Stimulated activated naive CD8-positive, alpha-beta T cell treated with anti-CD3 and anti-CD28 coated beads, Interleukin-15, amount 100 ng/mL, for 72 hours (primary cell): ENCODE results near the gene PARVB.

ENCODE experiments used
- ATAC-seq: fragments of 150-1000 bp; cut with Tn5 transposase; 2 replicates; pipeline ENCODE4 v1.10.0; 2021; ENCODE audit warnings: mild to moderate bottlenecking, moderate library complexity
- DNase-seq, 2 donors: peaks; one replicate each; pipeline ENCODE4 v3.0.0; 2021 to 2022
- H3K27ac Mint-ChIP-seq, 2 donors: one replicate each; pipeline ENCODE4 v1.8.0; 2022; ENCODE audit warnings: mild to moderate bottlenecking in 2 of 2, mixed read lengths in 2 of 2, moderate library complexity in 2 of 2
- H3K27me3 Mint-ChIP-seq: one replicate; pipeline ENCODE4 v1.8.0; 2022; ENCODE audit warnings: mixed read lengths
- H3K4me1 Mint-ChIP-seq: one replicate; pipeline ENCODE4 v1.8.0; 2022; ENCODE audit warnings: mild to moderate bottlenecking, mixed read lengths
- H3K4me3 Mint-ChIP-seq, 2 donors: one replicate each; pipeline ENCODE4 v1.8.0; 2022; ENCODE audit warnings: mild to moderate bottlenecking in 2 of 2, mixed read lengths in 2 of 2, moderate library complexity in 1 of 2
- H3K9me3 Mint-ChIP-seq, 2 donors: one replicate each; pipeline ENCODE4 v1.8.0; 2022; ENCODE audit warnings: mixed read lengths in 2 of 2

The PARVB gene

DNA sequence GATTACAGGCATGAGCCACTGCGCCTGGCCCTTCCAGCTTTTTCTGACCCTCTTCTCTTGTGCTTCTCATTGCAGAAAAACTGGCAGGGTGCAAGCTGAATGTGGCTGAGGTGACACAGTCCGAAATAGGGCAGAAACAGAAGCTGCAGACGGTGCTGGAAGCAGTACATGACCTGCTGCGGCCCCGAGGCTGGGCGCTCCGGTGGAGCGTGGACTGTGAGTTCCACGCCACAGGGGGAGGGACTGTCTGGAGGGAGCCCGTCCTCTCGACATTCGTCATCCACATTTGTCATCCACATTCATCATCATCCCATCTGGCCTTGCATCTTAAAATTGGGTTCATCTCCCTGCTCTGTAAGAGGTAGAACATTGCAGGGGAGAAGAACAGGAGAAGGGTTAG lies 107.3 kb downstream of the PARVB start:
- Mint-ChIP-seq H3K27ac (peak overlapping the region in 1 of 2 donors; percentile 54), H3K9me3 (peaks cover 13 to 21% of the 10 kb centered on the region in 2 donors), H3K4me1 (no peaks in the 10 kb centered on the region), H3K27me3 (no peaks in the 10 kb centered on the region), H3K4me3 (no peak overlapping the region)
- ATAC-seq (no peak), DNase-seq (no peak)

DNA sequence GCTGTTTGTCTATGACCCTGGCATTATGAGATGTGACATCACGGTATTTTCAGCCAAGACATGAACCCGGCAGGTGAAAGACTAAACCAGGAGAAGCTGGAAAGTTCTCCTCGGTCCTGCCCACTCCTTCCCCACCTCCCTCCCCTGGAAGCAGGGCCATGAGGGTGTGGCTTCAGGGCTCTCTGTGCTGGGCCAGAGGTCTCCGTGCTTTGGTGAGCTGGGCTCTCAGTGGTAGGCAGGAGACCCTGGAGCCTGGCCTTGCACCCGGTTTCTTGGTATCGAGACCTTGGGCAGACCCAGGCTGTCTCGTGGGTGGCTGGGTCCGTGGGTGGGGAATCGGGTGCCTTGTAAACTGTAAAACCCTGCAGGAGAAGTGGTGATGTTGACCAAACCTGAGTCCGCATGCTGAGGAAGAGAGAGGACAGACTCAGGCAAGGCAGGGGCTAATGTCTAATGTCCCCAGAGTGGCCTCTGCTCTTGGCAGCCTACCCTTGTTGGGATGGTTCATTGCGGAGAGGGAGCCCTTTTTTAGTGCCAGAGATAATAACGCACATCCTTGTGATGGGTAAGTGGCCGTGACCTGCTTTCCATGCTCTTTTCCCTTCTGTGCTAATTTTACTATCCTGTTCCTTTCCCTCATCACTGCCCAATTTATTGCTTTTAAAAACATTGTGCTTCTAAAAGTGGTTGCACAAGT lies 108.0 kb downstream of the PARVB start:
- DNase-seq (no peak), ATAC-seq (no peak)
- Mint-ChIP-seq H3K27ac (no peak overlapping the region), H3K9me3 (peaks cover 18 to 27% of the 10 kb centered on the region in 2 donors), H3K27me3 (no peaks in the 10 kb centered on the region), H3K4me1 (no peaks in the 10 kb centered on the region), H3K4me3 (no peak overlapping the region)

DNA sequence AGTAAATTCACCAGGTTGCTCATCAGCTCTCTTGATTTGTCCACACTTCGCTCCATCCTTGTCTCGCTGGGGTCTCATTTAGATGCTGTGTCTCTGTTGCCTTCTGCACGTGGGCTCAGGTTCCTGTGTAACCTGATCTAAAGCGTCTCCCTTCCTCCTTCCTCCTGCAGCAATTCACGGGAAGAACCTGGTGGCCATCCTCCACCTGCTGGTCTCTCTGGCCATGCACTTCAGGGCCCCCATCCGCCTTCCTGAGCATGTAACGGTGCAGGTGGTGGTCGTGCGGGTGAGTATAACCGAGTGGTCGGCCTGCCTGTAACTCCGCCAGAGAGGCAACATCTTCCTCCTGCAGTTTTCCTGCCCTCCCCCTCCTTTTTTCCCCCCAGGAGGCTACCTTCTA lies 108.6 kb downstream of the PARVB start:
- ATAC-seq (no peak), DNase-seq (no peak)
- H3K9me3 Mint-ChIP-seq, result peaks cover 19 to 27% of the 10 kb centered on the region in 2 donors
- no peak overlapping the region for H3K4me3 Mint-ChIP-seq
- no peak overlapping the region for H3K27ac Mint-ChIP-seq
- H3K27me3 Mint-ChIP-seq, result no peaks in the 10 kb centered on the region
- H3K4me1 Mint-ChIP-seq, result no peaks in the 10 kb centered on the region

DNA sequence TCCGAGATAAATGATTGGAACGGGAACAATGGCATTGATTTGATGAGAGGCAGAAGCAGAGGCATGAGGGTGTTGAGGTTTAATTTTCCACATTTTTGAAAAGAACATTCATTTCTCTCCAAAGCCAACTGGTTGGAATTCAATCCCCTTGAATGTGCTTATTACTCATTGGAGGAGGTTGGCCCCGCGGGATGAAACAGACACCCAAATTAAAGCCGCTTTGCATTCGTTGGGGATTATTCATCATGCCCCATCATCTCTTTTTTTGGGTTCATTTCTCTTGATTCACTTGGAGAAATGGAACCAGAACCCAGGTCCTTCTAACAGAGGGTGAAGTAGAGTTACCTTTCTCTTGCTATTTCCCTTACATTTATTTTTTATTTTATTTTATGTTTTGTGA lies 109.1 kb downstream of the PARVB start:
- no peaks in the 10 kb centered on the region for H3K4me1 Mint-ChIP-seq
- no peaks in the 10 kb centered on the region for H3K27me3 Mint-ChIP-seq
- ATAC-seq (no peak), DNase-seq (no peak)
- H3K4me3 Mint-ChIP-seq, result no peak overlapping the region
- peaks cover 22 to 29% of the 10 kb centered on the region in 2 donors for H3K9me3 Mint-ChIP-seq
- H3K27ac Mint-ChIP-seq, result no peak overlapping the region

DNA sequence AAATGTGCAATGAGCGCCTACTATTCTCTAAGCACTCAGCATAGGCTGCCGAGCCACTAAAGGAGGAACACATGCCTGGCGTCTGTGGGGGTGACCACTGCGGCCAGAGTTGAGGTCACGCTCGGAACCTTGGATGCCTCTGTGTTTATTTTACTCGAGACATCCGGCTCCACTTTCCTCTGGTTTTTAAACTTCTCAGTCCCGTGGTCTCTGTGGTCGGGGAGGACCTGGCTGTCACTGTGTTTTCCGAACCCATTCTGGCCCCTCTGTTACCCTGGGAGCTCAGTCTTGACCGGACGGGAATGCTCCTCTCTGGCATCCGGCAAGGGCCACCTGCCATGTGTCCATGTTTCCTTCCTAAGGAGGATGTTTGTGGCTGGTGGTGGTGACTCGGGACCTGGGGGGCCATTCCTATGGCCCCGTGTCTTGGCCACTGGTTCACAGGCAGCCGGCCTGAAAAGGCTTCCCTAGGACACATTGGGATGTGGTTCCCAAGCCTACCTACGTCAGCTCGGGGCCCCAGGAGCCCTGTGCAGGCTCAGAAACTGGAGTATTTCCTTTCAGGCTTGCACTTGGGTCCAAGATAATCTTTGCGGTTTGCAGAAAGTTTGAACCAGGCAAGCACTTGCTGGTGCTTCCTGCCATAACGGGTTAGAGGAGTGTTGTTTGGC lies 109.9 kb downstream of the PARVB start:
- Mint-ChIP-seq H3K27ac (peak overlapping the region in 1 of 2 donors; percentile 33), H3K27me3 (no peaks in the 10 kb centered on the region), H3K4me1 (no peaks in the 10 kb centered on the region), H3K4me3 (no peak overlapping the region), H3K9me3 (peaks cover 22 to 35% of the 10 kb centered on the region in 2 donors)
- no peak for DNase-seq
- no peak for ATAC-seq

DNA sequence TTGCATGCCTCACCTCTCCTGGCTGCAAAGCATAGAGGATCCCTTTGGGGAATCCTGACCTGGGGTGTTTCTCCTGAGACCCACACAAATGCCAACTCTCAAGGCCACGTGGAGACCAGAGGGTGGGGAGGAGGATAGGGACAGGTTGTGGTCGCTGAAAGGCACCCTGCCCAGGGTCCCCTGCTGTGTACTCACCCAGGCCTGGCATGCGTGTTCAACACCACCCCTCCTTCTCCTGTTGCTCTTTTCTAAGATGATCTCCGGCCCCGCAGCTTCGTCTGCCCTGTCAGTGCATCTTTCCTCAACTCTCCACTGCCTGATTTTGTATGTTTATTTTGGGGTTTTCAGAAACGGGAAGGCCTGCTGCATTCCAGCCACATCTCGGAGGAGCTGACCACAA lies 112.0 kb downstream of the PARVB start:
- Mint-ChIP-seq H3K9me3 (peaks cover 22 to 35% of the 10 kb centered on the region in 2 donors), H3K4me3 (no peak overlapping the region), H3K4me1 (no peaks in the 10 kb centered on the region)

DNA sequence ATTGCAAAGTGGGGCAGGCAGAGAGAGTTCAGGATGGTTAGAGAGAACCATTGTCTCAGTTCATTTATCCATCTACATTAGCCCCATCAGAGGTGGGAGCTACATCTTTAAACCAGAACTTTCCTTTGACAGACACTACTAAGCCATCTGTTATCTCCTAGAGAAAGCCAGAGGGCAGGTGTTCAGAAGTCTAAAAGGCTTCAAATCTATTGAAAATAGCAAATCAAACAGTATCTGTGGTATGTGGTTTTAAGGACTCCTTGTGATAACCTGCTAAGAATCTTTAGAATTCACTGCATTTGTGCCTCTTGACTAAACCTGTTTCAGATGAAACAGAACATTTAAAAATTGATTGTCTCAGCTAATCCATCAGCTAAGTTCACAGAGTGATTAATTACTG lies 112.7 kb downstream of the PARVB start:
- Mint-ChIP-seq H3K27ac (no peak overlapping the region), H3K4me3 (no peak overlapping the region), H3K27me3 (no peaks in the 10 kb centered on the region), H3K9me3 (peaks cover 22 to 35% of the 10 kb centered on the region in 2 donors), H3K4me1 (no peaks in the 10 kb centered on the region)
- ATAC-seq, result no peak
- DNase-seq, result no peak

More for the DNA sequence above, 112.0 kb downstream of the PARVB start:
- no peaks in the 10 kb centered on the region for H3K27me3 Mint-ChIP-seq
- H3K27ac Mint-ChIP-seq, result no peak overlapping the region
- DNase-seq (no peak), ATAC-seq (no peak)

DNA sequence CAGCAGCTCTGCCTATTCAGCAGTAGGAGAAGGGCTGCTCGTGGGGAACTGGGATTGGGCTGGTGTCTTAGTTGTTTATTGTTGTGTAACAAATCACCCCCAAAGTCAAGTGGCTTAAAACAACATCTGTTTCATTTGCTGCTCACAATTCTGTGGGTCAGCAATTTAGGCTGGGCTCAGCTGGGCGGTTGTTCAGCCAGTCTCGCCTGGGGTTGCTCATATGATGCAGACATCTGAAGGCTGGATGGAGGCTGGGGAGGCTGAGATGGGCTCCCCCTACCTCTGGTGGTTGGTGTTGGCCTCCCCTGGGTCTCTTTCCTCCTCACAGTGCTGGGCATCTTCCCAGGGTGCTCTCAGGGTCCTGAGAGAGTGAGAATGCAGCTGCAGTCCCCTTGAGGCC lies 113.3 kb downstream of the PARVB start:
- Mint-ChIP-seq H3K27me3 (no peaks in the 10 kb centered on the region), H3K4me1 (no peaks in the 10 kb centered on the region), H3K4me3 (no peak overlapping the region), H3K27ac (no peak overlapping the region), H3K9me3 (peaks cover 22 to 35% of the 10 kb centered on the region in 2 donors)
- no peak for ATAC-seq
- no peak for DNase-seq

DNA sequence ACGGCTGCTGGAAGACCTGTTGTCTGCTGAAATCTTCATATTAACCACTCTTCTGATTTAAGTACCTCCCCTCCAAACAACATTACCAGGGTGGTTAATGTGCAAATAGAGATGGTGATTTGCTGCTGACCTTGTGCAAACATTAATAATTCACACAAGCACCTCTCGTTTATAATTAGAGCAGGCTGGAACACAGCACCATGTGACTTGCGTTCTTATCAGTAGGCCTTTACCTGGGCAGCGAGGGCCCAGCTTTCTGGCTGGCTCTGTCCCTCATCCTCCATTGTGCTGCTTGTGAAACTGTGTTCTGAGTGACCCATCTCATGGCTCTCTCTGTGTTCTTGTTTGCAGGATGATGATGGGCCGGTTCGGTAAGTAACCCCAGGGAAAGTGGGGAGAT lies 115.7 kb downstream of the PARVB start:
- Mint-ChIP-seq H3K9me3 (peaks cover 22 to 35% of the 10 kb centered on the region in 2 donors), H3K27me3 (no peaks in the 10 kb centered on the region), H3K4me1 (no peaks in the 10 kb centered on the region), H3K27ac (peak overlapping the region in 1 of 2 donors; percentile 83), H3K4me3 (no peak overlapping the region)
- DNase-seq, result no peak
- ATAC-seq, result no peak

DNA sequence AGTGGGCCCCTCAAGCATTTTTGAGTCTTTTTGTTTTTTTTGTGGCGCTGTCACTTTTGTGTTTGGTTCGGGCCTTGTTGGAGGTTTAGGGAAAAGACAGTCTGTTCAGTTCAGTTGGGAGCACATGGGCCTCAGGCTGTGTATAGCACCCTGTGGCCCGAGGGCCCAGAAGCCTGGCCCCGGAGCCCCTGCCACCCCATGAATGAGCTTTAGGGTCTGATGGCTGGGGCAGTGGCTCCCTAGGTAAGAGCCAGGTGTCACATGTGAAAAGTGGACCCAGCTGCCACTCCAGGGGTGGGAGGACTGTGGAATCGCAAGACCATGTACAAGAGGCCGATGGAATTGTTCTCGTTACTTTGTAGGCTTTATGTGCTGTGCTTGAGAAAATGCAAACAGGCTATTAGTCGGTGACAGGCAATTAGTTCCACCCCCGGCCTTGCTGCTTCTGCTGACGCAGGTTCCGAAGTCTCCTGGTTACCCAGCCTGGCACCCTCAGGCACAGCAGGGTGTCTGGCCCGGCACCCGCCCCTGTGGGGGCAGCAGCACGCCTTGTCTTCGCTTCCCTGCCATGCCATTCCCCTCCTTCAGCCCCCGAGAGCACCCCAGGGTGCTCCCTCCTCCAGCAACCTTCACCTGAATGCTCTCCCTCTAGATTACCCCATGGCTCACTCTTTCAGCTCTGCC lies 118.5 kb downstream of the PARVB start:
- H3K9me3 Mint-ChIP-seq, result peaks cover 8 to 12% of the 10 kb centered on the region in 2 donors
- no peak overlapping the region for H3K27ac Mint-ChIP-seq
- no peak for ATAC-seq
- DNase-seq, result no peak
- no peaks in the 10 kb centered on the region for H3K4me1 Mint-ChIP-seq
- no peak overlapping the region for H3K4me3 Mint-ChIP-seq
- no peaks in the 10 kb centered on the region for H3K27me3 Mint-ChIP-seq

DNA sequence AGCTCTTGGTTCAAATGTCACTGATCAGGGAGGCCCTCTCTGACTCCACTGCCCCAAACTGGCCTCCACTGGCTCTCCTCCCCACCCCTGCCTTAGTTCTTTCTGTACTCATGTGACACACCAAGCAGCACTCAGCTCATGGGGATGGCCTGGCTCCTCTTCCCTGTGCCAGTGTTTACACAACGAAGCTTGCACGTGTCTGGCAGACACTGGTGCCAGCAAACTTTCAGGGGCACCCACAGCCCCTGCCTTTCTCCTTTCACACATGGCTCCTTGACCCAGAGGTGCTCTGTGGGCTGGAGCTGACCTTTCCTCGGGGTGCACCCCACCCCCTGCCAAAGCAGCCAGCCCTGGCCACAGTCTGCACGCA lies 119.0 kb downstream of the PARVB start:
- Mint-ChIP-seq H3K27ac (no peak overlapping the region), H3K27me3 (no peaks in the 10 kb centered on the region), H3K9me3 (peaks cover 4 to 6% of the 10 kb centered on the region in 2 donors), H3K4me3 (no peak overlapping the region), H3K4me1 (no peaks in the 10 kb centered on the region)
- ATAC-seq, result no peak
- no peak for DNase-seq

DNA sequence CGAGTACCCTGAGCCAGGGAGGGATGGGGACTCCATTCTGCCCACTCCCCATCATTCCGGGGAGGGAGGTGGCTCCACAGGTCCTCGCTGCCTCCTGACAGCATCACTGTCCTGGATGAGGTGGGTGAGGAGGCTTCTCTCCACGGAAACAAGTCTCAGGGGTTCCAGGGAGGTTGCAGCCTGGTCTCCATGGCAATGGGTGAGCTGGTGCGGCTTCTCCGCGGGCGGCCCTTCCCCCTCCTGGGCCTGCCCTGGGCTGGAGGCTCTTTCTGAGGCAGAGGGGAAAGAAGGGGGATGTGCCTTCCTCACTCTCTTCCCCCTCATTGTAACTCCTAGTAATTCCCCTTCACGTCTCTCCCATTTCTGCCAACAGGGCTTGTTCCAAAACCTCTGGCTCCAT lies 119.5 kb downstream of the PARVB start:
- no peaks in the 10 kb centered on the region for H3K27me3 Mint-ChIP-seq
- no peak for DNase-seq
- H3K9me3 Mint-ChIP-seq, result peaks cover 2 to 4% of the 10 kb centered on the region in 2 donors
- H3K4me3 Mint-ChIP-seq, result no peak overlapping the region
- no peaks in the 10 kb centered on the region for H3K4me1 Mint-ChIP-seq
- no peak for ATAC-seq
- peak overlapping the region; percentile 53 to 77 for H3K27ac Mint-ChIP-seq

DNA sequence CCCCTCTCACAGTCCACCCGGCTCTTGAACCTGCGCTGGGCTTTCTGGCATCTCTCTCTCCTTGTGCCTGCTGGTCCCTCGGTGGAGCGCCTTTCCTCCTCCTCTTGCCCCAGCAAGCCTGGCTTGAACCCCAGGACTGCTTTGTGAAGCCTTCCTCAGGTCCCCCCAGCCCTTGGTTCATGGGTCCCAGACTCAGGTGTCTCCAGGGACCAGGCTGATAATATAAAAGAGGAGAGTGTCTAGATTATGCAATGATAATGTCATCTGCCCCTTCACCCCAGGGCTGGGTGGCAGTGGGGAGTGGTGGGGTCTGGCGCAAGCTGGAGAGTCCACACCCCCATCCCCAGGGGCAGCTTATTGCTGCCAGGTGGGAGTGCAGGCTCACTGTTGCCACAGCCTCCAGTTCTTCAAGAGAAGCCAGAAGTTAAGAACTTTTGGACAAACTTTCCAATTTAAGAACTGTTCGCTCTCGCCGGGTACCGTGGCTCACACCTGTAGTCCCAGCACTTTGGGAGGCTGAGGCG lies 120.0 kb downstream of the PARVB start:
- DNase-seq, result no peak
- H3K9me3 Mint-ChIP-seq, result peaks cover 0 to 4% of the 10 kb centered on the region in 2 donors
- no peak for ATAC-seq
- peak overlapping the region; percentile 53 to 77 for H3K27ac Mint-ChIP-seq
- no peak overlapping the region for H3K4me3 Mint-ChIP-seq
- H3K27me3 Mint-ChIP-seq, result no peaks in the 10 kb centered on the region
- no peaks in the 10 kb centered on the region for H3K4me1 Mint-ChIP-seq

DNA sequence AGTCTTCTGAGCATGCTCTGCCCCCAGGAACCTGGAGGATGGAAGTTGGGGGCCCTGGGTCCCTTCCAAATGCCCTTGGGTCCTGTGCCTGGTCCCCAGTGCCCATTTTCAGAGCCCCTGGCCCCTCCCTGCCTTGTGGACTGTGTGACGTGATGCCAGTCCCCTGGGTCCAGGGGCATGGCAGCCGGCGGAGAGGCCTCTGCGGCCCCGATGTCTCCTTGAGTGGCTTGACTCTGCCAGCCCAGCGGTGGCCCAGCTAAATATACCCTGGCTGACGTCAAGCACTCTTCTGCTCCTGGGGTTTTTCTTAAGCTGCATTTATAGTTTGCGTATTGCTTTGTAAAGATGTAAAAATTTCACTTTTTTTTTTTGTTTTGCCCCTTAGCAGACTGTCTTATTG lies 121.4 kb downstream of the PARVB start:
- H3K4me1 Mint-ChIP-seq, result no peaks in the 10 kb centered on the region
- ATAC-seq (no peak), DNase-seq (no peak)
- H3K9me3 Mint-ChIP-seq, result peaks cover 0 to 4% of the 10 kb centered on the region in 2 donors
- H3K27me3 Mint-ChIP-seq, result no peaks in the 10 kb centered on the region
- no peak overlapping the region for H3K27ac Mint-ChIP-seq
- H3K4me3 Mint-ChIP-seq, result no peak overlapping the region

DNA sequence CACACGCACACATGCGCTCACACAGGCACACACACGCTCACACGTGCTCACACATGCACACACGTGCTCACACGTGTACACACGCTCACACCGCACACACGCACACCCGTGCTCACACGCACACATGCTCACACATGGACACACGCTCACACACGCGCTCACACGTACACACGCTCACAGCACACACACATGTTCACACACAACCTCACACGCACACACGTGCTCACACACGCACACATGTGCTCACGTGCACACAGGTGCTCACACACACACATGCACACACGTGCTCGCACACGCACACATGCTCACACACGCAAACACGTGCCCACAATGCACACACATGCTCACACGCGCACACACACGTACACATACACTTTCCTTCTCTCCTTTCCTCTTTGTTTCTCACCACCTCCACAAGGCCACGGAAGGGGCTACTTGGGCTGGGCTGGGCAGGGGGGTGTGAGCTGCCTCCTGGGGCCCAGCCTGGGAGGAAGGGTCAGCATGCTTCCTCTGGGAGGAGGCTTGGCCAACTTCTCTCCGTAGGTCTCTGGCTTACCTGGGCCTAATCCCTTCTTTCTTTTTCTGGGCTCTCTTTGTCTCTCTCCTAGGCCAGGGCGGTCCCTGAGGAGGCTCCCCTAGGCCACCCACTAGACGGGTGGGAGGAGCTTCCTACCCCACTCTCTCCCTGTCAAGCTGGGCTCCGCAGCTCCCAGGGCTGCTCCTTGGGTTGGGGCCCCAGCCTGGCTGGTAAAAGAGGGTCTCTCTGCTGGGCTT lies 122.2 kb downstream of the PARVB start:
- no peak for DNase-seq
- Mint-ChIP-seq H3K4me1 (no peaks in the 10 kb centered on the region), H3K27me3 (no peaks in the 10 kb centered on the region), H3K4me3 (no peak overlapping the region), H3K27ac (no peak overlapping the region), H3K9me3 (peaks cover 0 to 4% of the 10 kb centered on the region in 2 donors)
- ATAC-seq, result no peak
